Measurements from ENCODE around the gene PDCL2. TPM values are rescaled to one million over a fixed set of nuclear protein-coding genes. Genes with fewer than 3 reads are reported as not detected.

PDCL2 gene
- total RNA-seq, 1 experiment from 2014 or later, result not detected

GRCh38 chr4:55546506-55546755, 45.6 kb downstream of the PDCL2 start:
- Mint-ChIP-seq H3K4me3 (ENCODE audit: unreplicated experiment) (peak overlapping the region; percentile 83), H3K4me1 (ENCODE audit: low read depth, unreplicated experiment) (peaks cover 23% of the 10 kb centered on the region), H3K9me3 (ENCODE audit: unreplicated experiment) (no peaks in the 10 kb centered on the region), H3K27ac (ENCODE audit: unreplicated experiment) (peak overlapping the region; percentile 56), H3K27me3 (ENCODE audit: insufficient read depth, unreplicated experiment) (no peaks in the 10 kb centered on the region), H3K36me3 (ENCODE audit: insufficient read depth, unreplicated experiment) (no peaks in the 10 kb centered on the region)
- ChIA-PET POLR2A (interaction anchor here (0.5 to 0.7 kb wide), 2 partner anchors 53 to 148 kb away, joined by 3 to 4 read pairs; no protein-coding TSS in a partner anchor), CTCF (interaction anchor here (0.8 to 1.5 kb wide), 5 partner anchors 8 to 161 kb away, joined by 4 to 5 read pairs (median 4); no protein-coding TSS in a partner anchor)
- peaks cover 19% of the 10 kb centered on the region for H3K4me1 ChIP-seq
- H3K4me3 ChIP-seq (ENCODE audit: low read depth, low read length), result peak overlapping the region; percentile 82
- no peaks in the 10 kb centered on the region for H3K27me3 ChIP-seq (replicated peaks; ENCODE audit: control insufficient read depth, insufficient read depth, low read length)
- intact Hi-C loops (cut with micrococcal nuclease; ENCODE audit: unreplicated experiment), result loop anchor here (2.0 to 10.0 kb wide), 5 partner anchors 22 to 199 kb away; partner anchors contain the start of gene SRD5A3
- TF ChIP-seq CTCF (IDR thresholded peaks at IDR 0.05; ENCODE audit: insufficient read depth in 1 of 2, low read depth in 1 of 2, low read length in 1 of 2, severe bottlenecking in 1 of 2, unreplicated experiment in 1 of 2), result no peak
- H3K36me3 ChIP-seq (ENCODE audit: control insufficient read depth, insufficient read depth, low read length), result no peaks in the 10 kb centered on the region
- H3K9me3 ChIP-seq, result no peaks in the 10 kb centered on the region
- no TSS peak for BruUV-seq (replicated peaks)
- peak in 1 of 2 experiments; percentile 76 for DNase-seq

- peak overlapping the region; percentile 82 for H3K4me3 ChIP-seq (ENCODE audit: low read depth, low read length)
- ChIA-PET POLR2A (interaction anchor here (0.5 to 0.7 kb wide), 2 partner anchors 52 to 148 kb away, joined by 3 to 4 read pairs; no protein-coding TSS in a partner anchor), CTCF (interaction anchor here (0.8 to 1.5 kb wide), 5 partner anchors 9 to 160 kb away, joined by 4 to 5 read pairs (median 4); no protein-coding TSS in a partner anchor)
- intact Hi-C loops (cut with micrococcal nuclease; ENCODE audit: unreplicated experiment), result loop anchor here (2.0 to 10.0 kb wide), 5 partner anchors 23 to 199 kb away; partner anchors contain the start of gene SRD5A3
- H3K4me3 Mint-ChIP-seq (ENCODE audit: unreplicated experiment), result peak overlapping the region; percentile 83
- H3K4me1 ChIP-seq, result peaks cover 19% of the 10 kb centered on the region
- no peaks in the 10 kb centered on the region for H3K36me3 ChIP-seq (ENCODE audit: control insufficient read depth, insufficient read depth, low read length)
- H3K9me3 Mint-ChIP-seq (ENCODE audit: unreplicated experiment), result no peaks in the 10 kb centered on the region
- H3K27ac Mint-ChIP-seq (ENCODE audit: unreplicated experiment), result peak overlapping the region; percentile 63
- no peaks in the 10 kb centered on the region for H3K27me3 Mint-ChIP-seq (ENCODE audit: insufficient read depth, unreplicated experiment)
- peaks cover 23% of the 10 kb centered on the region for H3K4me1 Mint-ChIP-seq (ENCODE audit: low read depth, unreplicated experiment)
- H3K27me3 ChIP-seq (replicated peaks; ENCODE audit: control insufficient read depth, insufficient read depth, low read length), result no peaks in the 10 kb centered on the region
- TF ChIP-seq CTCF (IDR thresholded peaks at IDR 0.05; ENCODE audit: insufficient read depth in 1 of 2, low read depth in 1 of 2, low read length in 1 of 2, severe bottlenecking in 1 of 2, unreplicated experiment in 1 of 2), result no peak
- DNase-seq, result peak; percentile 71 to 72
- no peaks in the 10 kb centered on the region for H3K36me3 Mint-ChIP-seq (ENCODE audit: insufficient read depth, unreplicated experiment)
- H3K9me3 ChIP-seq, result no peaks in the 10 kb centered on the region
- no TSS peak for BruUV-seq (replicated peaks)
Observed at GRCh38 chr4:55545641-55546505, 46.2 kb downstream of the PDCL2 start.

- no peak for TF ChIP-seq CTCF (IDR thresholded peaks at IDR 0.05; ENCODE audit: insufficient read depth in 1 of 2, low read depth in 1 of 2, low read length in 1 of 2, severe bottlenecking in 1 of 2, unreplicated experiment in 1 of 2)
- no peak for DNase-seq
- Histone ChIP-seq H3K36me3 (ENCODE audit: control insufficient read depth, insufficient read depth, low read length) (no peaks in the 10 kb centered on the region), H3K4me3 (ENCODE audit: low read depth, low read length) (peak overlapping the region; percentile 82), H3K27me3 (replicated peaks; ENCODE audit: control insufficient read depth, insufficient read depth, low read length) (no peaks in the 10 kb centered on the region), H3K9me3 (no peaks in the 10 kb centered on the region), H3K4me1 (peaks cover 19% of the 10 kb centered on the region)
- Mint-ChIP-seq H3K4me3 (ENCODE audit: unreplicated experiment) (peak overlapping the region; percentile 83), H3K9me3 (ENCODE audit: unreplicated experiment) (no peaks in the 10 kb centered on the region), H3K36me3 (ENCODE audit: insufficient read depth, unreplicated experiment) (no peaks in the 10 kb centered on the region), H3K27me3 (ENCODE audit: insufficient read depth, unreplicated experiment) (no peaks in the 10 kb centered on the region), H3K27ac (ENCODE audit: unreplicated experiment) (peak overlapping the region; percentile 63), H3K4me1 (ENCODE audit: low read depth, unreplicated experiment) (peaks cover 17% of the 10 kb centered on the region)
- intact Hi-C loops (cut with micrococcal nuclease; ENCODE audit: unreplicated experiment), result loop anchor here (5.0 to 10.0 kb wide), 3 partner anchors 108 to 198 kb away; partner anchors contain the start of gene SRD5A3
- BruUV-seq (replicated peaks), result TSS peak; percentile 32
- CTCF ChIA-PET, result interaction anchor here (1.5 kb wide), 1 partner anchor 9 kb away, joined by 5 read pairs; no protein-coding TSS in a partner anchor
- POLR2A ChIA-PET, result no interaction called here
Observed at GRCh38 chr4:55545151-55545550, 46.9 kb downstream of the PDCL2 start.
